HG03378 (cell line): ENCODE measurements around the gene BEST3.

Experiments
- ATAC-seq: cut with Tn5 transposase; IDR thresholded peaks from one replicate; pipeline ENCODE4 v1.9.1; 2021; ENCODE audit warnings: mild to moderate bottlenecking, moderate library complexity; ENCODE audit not compliant: unreplicated experiment

Gene BEST3

DNA sequence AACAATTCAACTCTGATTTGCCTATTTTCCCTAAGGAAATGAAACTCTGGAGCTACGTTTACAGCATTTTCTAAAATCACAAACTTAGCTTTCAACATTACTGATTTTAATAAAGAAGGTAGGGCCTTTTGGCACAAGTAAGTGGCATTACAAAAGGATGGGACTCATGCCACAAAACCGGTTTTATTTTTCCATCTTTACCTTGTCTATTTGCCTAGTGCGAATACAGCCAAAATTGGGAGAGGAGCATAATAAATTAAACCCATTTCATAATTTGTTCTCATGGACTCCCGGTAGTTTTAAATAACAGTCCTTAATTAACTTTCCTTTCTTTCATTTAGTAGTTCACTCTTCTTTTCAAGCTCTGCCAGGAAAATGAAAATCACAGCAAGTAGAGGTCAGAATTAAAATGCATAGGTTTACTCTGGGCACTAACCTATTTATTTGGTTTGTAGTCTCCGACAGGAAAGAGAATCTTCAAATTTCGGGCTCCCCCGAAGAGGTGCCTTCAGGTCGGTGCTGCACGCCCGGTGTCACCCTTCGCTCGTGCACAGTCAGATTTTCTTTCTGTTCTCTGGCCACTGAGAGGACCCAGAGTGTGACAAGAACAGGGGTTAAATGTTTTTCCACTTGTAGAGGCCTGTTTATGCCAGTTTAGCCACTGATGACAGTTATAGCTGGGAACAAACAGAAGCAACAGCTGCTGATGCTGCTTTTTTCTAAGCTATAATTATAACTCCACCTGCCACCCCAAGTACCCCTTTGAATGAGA, at the start of gene BEST3:
Gene BEST3, minus strand, starts transcription at position 535 of the 772 bp plus-strand sequence. CDS start 1,505 bp downstream, outside the sequence.
- ATAC-seq = no peak

DNA sequence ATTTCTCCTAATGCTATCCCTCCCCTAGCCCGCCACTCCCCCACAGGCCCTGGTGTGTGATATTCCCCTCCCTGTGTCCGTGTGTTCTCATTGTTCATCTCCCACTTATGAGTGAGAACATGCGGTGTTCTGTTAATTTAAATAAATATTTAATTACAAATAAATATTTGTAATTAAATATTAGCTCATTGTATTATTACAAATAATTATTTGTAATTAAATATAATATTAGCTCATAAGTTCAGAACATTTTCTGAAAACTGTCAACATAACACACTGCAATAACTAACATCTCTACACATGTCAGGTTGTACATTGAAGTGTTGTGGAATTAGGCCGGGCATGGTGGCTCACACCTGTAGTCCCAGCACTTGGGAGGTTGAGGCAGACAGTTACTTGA, 45.0 kb upstream of the BEST3 start:
- no peak for ATAC-seq

DNA sequence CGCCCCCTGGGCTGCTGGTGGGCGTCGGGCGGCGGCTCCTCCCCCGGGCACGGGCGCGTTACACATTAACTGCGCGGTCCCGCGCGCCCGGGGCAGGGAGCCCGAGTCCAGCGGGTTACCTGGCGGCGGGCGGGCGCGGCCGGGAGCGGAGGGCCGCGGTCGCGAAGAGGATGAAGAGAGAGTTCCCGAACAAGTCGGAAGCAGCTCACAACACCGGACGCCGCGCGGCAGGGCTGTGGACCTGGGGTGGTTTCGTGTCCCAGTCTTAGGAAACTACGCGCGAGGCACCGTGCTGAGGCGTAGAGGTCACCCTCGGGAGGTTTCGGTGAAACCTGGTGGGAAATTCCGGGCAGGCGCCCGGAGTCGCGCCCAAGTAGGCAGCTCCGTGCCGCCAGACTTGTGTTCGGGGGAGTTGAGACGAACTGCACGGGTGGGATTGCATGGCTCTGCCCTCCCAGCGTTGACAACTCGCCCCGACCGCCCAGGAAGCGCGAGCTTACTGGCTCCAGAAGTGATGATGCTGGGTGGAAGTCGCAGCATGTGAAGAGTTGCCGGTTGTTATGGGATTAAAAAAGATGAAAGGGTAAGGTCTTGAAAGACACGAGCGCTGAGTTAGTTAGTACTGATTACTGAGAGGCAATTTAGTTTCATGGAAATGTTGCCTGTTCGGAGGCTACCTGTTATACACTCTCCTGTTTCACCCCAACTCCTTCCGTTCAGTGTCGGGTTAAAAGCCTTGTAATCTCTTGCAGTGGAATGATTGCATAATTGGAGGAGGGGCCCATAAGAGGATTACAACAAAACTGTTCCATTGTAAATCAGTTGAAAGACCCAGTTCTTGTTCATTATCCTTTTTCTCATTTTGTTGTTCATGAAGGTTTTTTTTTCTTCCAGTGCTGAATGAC, 40.4 kb upstream of the BEST3 start:
- peak; percentile 43 for ATAC-seq

DNA sequence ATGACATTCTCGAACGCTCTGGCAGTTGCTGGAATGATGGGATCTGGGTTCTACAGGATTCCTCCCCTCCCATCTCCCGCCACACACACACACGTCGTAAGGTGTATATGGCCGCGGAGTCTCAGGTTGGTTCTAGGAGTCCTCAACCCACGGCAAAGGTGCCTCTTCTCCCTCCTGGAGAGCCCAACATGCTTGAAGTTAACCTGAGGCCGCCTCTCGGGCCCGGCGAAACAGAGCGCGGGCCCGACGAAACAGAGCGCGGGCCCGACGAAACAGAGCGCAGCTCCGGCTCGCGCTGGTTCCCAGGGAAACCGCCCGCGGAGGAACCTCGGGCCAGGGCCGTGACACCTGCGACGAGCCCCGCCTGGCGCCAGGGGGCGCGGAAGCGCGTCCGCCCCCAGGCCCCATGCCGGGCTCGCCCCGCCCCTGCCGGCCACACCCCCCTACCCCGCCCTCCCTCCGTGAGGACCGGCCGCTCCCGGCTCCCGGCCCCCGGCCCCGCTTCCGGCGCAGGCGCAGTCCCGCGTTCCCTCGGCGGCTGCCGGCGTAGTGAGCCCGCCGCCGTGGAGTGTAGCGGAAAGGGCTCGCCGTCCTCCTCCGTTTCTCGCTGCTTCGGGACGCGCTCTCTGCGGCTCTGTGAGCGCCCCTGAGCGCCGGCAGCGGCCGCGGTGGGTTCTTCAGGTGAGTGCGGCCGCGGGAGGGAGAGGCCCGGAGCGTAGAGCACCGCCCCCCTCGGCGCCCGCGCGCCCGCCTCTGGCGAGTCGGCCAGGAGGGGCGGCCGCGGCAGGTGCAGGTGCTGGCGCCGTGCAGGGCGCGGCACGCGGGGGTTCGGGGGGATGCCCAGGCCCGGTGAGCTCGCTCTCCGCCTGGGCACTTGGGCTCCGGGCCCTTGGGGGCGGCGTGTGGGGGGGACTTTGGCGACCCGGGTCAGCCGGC, 39.5 kb upstream of the BEST3 start, which contains the start of gene RAB3IP:
Gene RAB3IP, plus strand, starts transcription at position 510 of the 936 bp plus-strand sequence. CDS start 16,549 bp downstream, outside the sequence.
- ATAC-seq = peak; percentile 62

DNA sequence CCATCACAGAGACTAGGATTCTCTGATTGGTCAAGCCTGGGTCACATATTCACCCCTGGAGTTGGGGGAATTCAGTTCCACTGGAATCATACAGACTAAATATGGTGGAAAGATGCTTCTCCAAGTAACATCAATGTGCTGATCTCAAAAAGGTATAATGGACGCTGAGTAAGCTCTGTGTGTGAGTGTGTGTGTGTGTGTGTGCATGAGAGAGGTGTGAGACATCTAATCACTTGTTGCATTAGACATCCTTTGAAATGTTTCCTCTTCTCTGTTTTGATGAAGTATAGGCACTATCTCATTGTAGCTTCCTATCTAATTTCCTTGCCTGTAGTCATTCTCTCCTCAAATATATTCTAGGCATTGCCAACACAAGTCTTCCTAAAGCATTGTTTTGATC, 34.5 kb upstream of the BEST3 start:
- ATAC-seq = no peak

DNA sequence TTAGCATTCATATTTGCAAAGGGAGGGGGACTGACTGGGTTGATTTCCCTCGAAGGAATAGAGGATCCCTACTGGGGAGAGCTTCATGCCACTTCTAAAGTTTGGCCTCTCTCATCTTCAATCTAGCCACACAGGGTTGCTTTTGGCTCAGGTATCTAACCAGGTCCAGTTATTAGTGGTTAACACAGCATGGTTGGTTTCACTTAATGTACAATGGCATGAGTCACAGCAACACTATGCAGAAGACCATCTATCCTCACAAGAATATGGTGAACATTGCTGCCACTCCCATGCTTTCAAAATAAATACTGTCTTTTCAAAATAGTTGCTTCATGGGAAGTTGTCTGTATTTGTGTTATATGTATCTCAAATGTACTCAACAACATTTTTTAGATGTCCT, 33.0 kb upstream of the BEST3 start:
- ATAC-seq = no peak

DNA sequence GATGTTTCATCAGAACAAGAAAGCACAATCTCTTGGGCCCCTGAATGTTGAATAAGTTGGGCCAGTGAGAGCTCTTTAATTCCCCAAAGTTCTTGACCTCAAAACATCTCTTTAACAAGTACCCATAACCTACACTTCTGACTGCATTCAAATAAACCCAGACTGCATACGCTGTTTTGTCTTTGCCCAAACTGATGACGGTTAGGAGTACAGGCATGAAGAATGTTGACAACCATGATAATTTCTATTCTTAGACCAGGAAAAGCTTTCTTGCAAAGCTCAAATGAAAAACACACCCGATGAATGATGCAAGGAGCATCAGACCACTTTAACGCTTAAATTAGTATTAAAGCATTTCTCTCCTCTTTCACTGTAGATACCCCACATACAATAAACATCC, 27.8 kb upstream of the BEST3 start:
- ATAC-seq = no peak

DNA sequence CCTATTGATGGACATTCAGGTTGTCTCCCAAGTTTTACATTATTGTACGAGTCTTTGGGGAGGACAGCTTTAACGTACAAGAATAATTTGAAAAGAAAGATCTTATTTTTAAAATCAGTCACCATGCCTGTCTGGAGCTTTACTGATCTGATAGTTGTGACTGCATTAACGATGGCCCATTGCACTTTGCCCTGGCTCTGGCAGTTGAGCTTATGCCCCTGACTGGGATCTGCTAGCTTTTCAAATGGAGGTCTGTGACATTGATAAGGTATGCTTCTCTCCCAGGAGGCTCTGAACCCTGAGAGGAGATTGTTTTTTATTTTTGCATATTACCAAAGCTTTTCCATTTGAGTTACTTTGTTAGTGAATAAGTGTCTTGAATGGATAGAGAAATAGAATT, 21.6 kb upstream of the BEST3 start:
- ATAC-seq = no peak

DNA sequence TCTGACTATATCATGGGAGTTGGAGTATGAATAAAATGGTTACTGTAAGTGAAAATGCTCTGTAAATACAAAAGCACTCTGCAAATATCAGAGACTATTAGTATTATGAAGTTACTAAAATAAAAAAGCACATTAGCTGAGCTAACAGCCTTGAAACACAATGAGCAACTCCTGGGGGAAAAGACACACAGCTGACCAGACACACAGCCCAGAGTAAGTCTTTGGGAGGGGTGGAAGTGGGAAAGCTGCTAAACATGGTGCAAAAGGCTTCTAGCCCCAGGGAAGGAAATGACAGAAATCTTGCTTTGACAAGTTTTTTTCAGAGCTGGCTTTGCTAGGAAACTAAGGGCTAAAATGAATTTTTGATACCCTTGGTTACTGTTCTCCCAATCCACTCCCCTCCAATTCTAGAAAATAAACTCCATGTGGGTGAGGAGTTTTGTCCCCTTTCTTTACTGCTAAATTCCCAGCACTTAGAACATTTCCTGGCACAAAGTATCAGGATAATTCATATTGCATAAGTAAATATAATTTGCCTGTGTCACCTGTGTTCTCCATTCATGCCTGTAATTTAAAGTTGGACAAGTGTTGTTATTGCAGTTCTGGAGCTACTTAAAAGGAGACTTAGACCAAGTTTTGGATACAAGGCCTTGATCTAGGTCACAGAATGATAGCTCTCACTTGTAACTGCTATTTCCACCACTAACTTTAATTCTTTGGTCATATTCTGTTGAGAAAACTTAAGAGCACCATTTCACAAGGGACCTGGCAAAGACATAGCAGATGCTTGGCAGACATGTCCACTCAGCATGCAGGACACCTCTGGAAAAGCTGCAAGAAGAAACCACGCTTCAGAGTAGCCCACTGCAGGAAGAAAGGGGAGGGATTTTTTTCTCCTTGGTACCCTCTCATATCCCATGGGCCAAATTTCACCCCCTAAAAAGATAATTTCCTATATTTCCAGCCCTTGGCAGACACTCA, 20.5 kb upstream of the BEST3 start:
- no peak for ATAC-seq

DNA sequence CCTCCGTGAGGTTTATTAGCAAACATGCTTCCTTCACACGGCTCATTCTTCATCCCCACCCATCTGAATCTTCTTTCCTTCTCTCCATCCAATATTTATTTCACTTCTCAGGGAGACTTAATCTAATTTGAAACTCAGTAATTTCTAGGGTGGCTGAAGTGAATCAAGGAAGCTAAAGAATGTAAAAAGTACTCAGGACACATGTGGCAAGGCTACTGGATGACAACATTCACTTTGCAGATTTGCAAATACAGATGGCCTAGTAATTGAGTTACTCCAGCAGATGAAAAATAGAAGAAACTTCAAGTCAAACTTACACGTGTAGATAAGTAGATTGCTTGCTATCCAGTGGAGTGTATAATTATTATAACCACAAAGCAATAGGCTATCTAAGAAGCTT, 15.4 kb upstream of the BEST3 start:
- ATAC-seq = no peak

DNA sequence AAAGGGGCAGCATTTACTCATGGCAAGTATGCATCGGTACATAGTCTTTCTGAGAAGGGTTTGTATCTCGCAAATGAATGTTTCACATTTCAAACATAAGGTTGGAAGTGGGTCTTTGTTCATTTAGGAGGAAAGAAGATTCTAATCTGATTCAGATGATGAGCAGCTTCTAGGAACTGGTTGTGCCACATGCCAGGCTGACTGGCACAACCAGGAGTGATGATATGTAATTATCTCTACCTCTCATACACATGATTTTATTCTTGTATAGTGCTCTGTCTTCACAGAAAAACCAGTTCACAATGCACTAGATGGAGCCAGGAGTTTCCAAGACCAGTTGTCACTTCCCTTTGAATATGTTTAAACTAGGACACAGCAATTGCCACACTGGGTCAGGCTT, 13.7 kb upstream of the BEST3 start:
- ATAC-seq = no peak

DNA sequence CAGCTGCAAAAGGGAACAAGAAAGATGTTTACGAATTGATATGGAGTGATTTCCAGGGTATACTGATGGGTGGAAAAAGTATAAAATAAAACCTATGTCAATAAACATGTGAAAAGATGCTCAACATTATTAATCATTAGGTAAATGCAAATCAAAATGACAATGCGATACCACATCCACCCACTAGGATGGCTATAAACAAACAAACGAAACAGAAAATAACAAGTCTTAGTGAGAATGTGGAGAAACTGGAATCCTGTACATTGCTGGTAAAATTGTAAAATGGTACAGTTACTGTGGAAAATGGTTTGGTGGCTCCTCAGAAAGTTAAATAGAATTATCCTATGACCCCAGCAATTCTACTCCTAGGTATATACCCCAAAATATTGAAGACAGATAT, 9.5 kb upstream of the BEST3 start:
- ATAC-seq = no peak

DNA sequence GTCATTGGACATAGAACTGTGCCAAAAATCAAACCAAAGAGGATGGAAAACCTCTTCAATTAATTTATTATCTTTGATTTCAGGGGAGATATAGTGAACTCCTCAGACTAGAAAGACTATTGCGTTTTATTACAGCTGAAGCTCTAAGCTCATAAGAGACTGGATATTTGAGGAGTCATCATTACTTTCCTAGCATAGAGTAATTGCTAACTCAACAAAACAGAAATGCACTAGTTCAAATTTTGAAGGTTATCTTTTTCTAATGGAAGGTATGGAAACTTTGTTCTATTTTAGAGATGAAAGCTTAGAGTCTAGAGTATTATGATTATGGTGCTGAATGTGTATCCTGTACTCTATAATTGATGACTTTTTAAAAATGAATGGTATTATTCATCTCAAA, 5.3 kb upstream of the BEST3 start:
- no peak for ATAC-seq

DNA sequence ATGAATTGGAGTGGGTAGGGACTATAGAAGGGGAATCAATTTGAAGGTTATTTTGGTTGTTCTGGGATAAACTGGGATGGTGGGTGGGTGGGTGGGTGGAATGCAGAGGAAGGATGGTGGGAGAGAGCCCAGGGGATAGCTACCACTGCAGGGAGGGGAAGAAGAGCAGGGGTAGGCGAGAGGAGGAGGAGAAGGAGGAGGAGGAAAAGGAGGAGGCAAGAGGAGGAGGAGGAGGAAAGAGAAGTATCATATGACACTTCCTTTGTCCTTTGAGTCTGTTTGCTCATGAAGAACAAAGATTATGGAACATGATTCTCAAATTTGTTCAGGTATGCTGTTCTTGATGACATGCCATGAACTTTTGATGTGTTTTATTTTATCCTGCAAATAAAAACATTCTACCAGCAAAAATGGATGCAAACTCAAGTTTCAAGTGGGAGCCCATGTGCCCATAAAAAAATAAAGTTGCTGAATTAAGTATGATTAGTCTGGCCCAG, 4.1 kb upstream of the BEST3 start:
- no peak for ATAC-seq

DNA sequence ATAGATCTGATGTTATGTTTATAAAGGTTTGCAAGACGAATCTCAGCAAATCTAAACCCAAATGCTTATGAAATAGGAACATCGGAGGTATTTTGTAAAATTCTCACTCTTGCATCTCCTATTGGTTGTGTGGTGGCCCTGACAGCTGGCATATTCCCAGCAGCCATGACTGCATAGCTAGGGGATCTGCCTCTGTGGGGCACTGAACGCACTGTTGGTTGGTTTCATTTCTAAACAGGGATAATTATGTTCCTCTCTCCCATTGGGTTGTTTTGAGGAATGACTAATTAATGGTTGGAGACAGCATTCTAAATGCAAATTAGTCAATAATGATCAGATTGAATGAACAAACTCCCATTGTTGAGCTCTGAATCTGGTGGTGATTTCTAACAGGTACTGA, 2.7 kb upstream of the BEST3 start:
- ATAC-seq = no peak

DNA sequence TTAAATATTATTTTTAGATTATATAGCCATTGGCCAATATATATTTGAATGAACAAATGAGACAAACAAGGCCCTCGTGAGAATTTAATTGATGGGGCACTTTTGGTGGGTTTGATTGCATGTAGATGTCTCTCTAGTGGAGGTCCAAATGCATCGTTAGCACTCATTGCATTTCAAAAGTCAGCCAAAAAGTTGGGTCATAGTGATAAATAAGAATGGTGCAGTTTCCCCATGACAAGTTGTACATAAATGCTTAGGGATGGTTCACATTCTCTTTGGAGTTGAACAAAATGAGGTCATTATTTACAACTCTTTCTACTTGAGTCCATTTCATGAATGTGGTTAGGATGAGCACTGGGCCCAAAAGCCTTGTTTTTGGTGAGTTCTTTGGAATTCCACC, 1.0 kb downstream of the BEST3 start:
- no peak for ATAC-seq

DNA sequence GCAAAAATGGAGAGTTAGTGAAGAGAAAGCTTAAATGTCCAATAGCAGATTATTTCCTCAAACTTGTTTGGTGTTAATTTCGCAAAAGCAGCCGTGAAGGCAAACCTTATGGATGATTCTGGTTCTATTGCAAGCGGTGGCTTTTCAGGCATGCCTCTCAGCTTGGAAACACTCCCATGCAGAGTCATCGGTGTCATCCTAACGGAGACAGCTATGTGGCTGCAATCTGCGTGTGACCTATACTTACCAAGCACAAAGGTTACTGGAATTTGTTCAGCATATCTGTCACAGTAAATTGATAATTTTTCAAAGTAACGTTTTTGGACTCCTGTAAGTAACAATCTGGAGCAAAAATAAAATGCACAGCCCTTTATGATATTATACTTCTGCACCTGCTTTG, 5.0 kb downstream of the BEST3 start:
- no peak for ATAC-seq

DNA sequence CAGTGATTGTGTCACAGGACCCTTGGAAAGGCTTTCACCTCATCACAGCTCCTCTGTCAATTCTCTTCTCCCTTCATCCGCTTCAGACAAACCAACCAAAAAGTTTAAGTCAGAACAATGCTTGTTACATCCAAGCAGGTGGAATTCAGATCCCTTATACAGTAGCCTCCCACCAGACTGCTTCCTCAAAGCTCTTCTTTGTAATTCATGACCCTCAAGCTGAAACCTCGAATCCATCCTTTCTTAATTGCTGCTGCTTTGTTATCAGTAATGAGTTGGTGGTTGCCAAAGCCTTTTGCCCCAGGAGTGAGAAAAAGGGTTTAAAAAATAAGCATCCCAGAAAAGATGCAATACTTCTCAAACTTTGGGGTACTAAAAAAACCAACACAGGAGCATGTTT, 9.5 kb downstream of the BEST3 start:
- ATAC-seq = no peak
